GM12864 (cell line): Measurements from ENCODE around the gene SEPTIN10.

Experiments
- DNase-seq: peaks from one replicate; pipeline ENCODE4 v3.0.0-alpha.2; 2011; ENCODE audit warnings: low read depth
- H3K4me3 ChIP-seq: 2 replicates; pipeline ENCODE4 v1.5.1; 2011; ENCODE audit warnings: mild to moderate bottlenecking, low read depth, low read length, control low read depth
- CTCF ChIP-seq: IDR thresholded peaks from 2 replicates; pipeline ENCODE4 v1.5.1; 2011; ENCODE audit warnings: low read depth, mild to moderate bottlenecking, moderate library complexity, low read length, control low read depth, inconsistent platforms; ENCODE audit errors: missing control alignments

SEPTIN10 gene

DNA sequence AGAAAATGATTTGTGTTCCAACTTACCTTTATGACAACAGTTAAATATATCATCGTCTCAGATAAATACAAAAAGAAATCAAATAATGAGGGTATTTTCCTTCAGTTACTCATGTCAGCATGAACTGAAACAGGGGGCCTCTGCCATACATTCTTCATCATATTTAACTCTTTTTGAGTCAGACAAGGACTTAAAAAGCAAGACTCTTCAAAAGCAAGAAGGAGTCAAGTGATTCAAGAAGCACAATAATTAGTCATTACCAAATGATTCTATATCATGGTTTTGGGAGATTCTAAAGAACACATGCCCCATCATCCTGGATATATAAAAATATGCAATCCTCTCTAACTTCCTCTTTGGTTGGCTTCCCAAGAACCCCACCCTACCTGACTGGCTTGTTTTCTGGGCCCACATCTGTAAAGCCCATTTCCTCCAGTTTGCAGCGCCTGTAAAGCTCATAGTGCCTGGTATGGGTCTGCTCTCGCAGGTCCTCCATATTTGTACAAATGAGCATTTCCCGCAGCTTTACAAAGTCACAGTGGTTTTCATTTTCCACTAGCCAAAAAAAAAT is 49.7 kb downstream of the SEPTIN10 start:
- no peak for TF ChIP-seq CTCF
- DNase-seq = no peak
- no peak overlapping the region for H3K4me3 ChIP-seq

DNA sequence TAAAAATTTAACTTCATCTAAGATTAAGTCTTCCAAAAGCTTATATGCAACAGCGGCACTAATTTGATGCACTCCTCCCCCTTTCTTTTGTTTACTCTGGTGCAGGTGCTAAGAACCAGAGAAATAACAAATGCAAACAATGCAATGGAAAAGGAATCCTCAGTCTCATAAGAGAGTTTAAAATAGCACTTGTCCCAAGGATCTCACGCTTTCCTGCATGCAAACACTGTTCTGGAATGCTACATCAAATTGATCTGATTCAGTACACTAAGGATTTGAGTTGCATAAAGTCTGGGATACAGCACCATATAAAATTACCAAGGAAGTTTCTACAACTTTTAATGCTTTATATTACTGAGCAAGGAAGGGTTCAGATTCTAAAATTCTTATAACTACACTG is 50.5 kb downstream of the SEPTIN10 start:
- DNase-seq = no peak
- no peak for TF ChIP-seq CTCF
- no peak overlapping the region for H3K4me3 ChIP-seq

GRCh38 chr2:109562421-109562820 is 51.3 kb downstream of the SEPTIN10 start:
- no peak overlapping the region for H3K4me3 ChIP-seq
- DNase-seq = no peak
- no peak for TF ChIP-seq CTCF

- no peak overlapping the region for H3K4me3 ChIP-seq
- no peak for TF ChIP-seq CTCF
- no peak for DNase-seq
Measured at GRCh38 chr2:109560265-109560664, 53.5 kb downstream of the SEPTIN10 start.

GRCh38 chr2:109558076-109558882 is 55.5 kb downstream of the SEPTIN10 start:
- no peak for DNase-seq
- H3K4me3 ChIP-seq = no peak overlapping the region
- TF ChIP-seq CTCF = no peak

DNA sequence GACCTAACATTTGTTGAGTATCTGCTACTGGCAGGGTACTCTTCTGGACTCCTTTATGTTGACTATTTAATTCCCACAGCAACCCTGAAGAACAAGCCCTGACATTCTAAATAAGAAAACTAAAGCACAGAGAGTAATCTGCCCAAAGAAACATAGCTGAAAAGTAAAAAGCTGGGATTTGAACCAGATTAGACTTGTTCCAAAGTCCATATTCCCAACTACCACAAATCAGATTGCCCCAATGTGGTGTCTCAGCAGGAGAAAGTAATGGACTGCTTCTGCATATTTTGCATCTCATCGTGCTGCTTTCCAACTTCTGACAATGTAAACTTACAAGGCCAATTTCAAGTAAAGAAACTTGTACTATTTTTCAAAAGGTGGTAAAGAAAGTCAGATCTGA is 56.5 kb downstream of the SEPTIN10 start:
- DNase-seq = no peak
- no peak for TF ChIP-seq CTCF
- no peak overlapping the region for H3K4me3 ChIP-seq
